ENCODE measurements around the gene CIITA.

GRCh38 chr16:10880594-10881452 is 3.8 kb downstream of the CIITA start:
- TF ChIP-seq CTCF (IDR thresholded peaks at IDR 0.05) (no peak), POLR2A (IDR thresholded peaks at IDR 0.05) (no peak)

All from Peyer's patch (tissue), 4 donors.